GM18867 (cell line): Measurements from ENCODE around the gene TM4SF18.
"Not testable (repeated sequence)": the region's sequence is repeated elsewhere in the genome, so short reads cannot be mapped to it uniquely, and the experiment has no call there.

Experiments
- ATAC-seq: cut with Tn5 transposase; IDR thresholded peaks from one replicate; pipeline ENCODE4 v1.9.1; 2021; ENCODE audit warnings: mild to moderate bottlenecking, moderate library complexity; ENCODE audit not compliant: unreplicated experiment

TM4SF18 gene, protein sequence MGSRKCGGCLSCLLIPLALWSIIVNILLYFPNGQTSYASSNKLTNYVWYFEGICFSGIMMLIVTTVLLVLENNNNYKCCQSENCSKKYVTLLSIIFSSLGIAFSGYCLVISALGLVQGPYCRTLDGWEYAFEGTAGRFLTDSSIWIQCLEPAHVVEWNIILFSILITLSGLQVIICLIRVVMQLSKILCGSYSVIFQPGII

DNA sequence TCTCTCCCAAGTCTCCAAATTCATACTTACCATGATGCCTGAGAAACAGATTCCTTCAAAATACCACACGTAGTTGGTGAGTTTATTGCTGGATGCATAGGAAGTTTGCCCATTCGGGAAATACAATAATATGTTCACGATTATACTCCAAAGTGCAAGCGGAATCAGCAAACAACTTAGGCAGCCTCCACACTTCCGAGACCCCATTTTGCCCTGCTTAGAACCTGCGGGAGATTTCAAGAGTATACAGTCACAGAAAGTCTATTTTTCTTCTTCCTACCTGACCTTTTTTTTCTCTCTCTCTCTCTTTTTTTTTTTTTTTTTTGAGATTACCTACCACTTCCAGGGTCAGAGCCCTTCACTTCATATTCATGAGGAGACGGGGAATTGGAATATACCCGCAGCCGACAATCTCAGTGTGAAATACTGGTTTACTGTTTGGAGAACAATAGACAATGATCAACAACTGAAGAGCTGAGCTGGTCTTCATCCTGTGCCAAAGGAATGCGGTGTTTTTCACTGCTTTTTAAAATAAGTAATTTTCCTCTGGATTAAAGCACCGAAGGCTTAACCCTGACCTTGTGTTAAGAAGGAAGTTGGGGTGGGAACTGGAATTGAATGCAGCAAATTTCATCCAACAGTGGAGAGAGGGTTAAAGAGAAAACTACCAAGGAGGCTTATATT, at the start of gene TM4SF18:
Gene TM4SF18 (minus strand): TSS at position 461 of the 684 bp plus-strand sequence. CDS start 254 bp downstream, at position 207.
- ATAC-seq: no peak

DNA sequence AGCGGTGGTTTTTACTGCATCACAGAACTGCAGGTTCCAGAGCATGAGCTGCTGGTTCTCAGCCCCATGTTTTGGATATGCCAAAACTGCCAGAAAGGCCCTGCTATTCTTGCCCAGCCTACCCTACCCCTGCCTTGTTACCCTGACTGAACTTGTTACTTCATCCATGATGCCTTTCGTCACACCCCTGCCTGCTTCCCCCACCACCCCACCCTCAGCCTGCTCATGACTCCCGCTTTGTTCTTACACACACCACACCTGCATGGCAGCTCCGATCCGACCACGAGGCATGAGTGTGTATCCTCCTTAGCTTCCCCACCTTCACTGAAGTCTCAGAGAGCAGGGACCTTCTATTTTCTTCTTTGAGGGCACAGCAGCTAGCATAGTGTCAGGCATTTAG, 49.1 kb upstream of the TM4SF18 start:
- no peak for ATAC-seq

DNA sequence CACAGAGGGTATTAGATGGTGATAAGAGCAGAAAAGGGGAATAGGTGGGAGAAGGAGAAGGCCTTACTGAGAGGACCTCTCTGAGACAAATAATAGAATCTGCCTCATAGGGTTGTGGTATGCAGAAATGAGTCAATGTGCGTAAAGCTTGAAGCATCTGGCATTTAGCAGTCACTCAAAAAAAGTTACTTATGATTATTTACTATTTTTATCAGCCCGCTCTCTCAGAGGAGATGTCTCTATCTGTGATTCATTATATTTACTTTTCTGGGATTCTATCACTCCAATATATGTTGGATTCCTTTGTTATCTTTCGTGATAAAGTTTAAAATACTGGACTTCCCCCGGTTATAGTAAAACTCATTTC, 48.6 kb upstream of the TM4SF18 start:
- no peak for ATAC-seq

DNA sequence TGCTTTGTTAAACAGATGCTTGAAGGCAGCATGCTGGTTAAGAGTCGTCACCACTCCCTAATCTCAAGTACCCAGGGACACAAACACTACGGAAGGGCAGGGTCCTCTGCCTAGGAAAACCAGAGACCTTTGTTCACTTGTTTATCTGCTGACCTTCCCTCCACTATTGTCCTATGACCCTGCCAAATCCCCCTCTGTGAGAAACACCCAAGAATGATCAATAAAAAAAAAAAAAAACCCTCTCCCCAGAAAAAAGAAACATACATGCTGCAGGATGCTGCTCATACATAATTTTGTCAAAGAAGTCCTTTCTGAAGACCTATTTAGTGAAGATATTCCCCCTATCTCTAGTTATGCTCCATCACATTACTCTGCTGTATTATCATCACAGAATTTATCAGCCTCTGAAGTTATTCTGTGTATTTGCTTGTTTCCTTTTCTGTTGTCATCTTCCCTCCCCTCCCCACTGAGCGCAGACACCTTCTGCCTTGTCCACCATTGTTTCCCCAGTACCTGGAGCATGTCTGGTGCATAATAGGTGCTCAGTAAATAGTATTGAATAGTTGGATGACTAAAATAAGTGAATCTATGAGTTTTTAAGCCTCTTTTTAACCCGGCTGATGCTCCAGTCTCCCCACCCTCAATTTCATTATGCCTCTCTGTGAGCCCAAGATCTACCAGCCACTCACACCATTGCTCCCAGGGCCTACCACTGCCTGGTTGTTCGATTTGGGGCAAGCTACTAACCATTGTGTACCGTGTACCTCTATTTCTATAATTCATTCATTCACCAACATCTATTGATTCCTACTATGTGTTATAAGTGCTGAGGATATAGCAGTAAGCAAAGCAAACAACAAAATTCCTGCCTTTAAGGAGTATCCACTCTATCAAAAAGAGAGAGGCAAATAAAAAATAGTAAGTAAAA, 48.0 kb upstream of the TM4SF18 start:
- no peak for ATAC-seq

DNA sequence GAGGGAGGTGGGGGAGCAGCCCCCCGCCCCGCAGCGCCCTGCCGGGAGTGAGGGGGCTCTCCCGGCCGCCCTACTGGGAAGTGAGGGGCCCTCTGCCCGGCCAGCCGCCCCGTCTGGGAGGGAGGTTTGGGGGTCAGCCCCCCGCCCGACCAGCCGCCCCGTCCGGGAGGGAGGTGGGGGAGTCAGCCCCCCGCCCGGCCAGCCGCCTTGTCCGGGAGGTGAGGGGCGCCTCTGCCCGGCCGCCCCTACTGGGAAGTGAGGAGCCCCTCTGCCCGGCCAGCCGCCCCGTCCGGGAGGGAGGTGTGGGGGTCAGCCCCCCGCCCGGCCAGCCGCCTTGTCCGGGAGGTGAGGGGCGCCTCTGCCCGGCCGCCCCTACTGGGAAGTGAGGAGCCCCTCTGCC, 46.8 kb upstream of the TM4SF18 start:
- not testable (repeated sequence) for ATAC-seq

DNA sequence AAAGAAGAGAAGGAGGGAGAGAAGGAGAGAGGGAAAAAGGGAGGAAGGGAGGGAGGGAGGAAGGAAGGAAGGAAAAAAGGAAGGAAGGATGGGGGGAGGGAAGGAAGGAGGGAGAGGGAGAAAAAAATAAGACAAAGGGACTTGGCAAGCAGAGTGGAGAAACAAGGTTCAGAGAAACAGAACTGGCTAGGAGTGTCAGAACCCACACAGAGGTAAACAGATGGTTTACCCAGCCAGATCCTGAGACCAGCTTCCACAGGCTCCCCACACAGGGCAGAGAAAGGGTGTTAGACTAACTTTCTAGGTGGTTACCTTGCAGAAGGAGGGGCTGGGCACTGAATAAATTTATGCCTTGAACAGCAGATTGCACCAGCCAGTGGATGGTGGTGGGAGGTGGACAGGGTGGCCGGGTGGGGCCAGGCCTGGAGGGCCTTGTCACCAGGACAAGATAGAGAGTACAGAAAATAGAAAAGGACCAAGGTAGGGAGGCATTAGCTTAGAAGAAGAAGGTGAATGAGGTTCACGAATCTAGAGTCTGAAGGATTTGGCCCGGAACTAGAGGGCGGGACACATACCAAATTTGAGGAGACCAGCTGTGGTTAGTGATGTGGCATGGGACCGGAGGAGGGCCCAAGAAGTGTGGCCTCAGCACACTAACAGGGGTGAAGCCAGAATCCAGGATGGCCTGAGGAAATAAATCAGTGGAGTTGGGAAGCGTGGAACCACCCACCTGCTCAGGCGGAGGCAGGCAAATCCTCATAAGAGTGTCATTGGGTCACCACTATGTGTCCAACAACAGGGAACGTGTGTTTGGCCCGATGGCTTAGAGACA, 45.3 kb upstream of the TM4SF18 start:
- no peak for ATAC-seq

DNA sequence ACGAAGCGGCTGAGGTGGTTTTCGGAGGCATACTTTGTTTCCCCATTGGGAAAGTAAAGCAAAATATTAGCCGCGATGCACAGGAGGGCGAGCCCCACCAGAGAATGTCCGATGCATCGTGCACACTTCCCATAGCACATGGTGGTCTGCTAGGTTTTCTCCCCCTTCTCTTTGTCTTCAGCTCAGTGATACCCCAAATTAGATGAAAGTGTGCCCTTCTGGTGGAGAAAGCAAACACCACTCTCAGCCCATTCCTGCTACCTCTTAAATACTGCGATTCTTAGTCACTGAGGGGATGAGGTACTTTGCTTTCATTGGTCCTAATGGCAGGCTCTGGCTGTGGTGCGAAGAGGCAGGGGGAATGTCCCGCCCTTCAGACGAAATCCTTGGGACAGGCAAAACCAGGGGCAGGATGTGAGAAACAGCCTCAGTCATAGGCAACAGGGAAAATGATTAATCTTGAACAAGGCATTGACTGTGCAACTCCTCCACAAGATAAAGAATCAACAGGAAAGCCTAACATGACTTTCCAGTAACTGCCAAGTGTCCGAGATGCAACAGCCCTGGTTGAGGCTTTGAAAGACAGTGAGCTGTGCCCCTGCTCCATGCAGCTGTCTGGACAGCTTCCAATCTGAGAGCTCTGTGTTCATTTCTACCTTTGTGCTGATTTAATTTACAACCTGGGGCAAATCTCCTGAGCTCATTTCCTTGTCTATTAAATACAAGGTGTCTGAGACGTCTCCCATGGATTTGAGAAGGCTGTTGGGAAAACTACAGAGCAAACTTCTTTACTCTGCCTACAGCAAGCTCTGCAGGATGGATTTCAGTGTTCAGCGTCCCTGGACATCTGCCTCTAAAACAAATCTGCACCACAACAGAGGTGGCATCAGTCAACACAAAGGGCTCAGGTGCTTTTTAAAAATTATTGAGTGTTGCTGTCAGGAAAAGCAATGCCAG, 44.2 kb upstream of the TM4SF18 start, which contains the start of gene TM4SF1:
Gene TM4SF1 (minus strand): TSS at position 242 of the 957 bp plus-strand sequence. CDS start 102 bp downstream, at position 140.
- no peak for ATAC-seq

DNA sequence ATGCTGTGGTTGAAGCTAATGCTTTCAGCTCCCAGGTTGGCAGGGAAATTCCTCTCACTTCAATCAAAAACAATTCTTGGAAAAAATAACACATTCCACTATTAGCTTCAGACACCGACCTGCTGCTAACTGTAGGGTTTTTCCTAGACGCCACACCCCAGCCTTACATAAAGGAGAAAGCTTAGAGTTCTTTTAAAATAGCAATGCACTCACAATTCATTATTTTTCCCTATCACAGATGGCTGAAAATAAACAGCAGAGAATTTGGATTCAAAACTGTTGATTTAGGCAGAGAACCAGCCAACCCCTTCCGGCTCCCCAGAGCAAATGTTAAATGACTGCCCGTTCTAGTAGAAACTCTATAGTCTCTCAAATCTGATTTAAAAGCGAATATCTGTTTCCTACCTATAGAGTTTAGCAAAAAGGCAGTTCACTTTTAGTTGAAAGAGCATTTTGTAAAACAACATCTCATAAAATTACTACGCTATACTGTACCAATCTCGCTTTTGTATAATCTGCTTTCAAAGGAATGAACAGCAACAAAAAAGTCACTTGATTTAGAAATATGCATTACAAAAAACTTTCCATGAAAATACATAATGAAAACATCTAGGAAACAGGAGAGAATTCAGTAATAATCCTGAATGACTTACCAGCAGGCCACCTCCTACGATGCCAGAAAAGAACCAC, 43.4 kb upstream of the TM4SF18 start:
- no peak for ATAC-seq

DNA sequence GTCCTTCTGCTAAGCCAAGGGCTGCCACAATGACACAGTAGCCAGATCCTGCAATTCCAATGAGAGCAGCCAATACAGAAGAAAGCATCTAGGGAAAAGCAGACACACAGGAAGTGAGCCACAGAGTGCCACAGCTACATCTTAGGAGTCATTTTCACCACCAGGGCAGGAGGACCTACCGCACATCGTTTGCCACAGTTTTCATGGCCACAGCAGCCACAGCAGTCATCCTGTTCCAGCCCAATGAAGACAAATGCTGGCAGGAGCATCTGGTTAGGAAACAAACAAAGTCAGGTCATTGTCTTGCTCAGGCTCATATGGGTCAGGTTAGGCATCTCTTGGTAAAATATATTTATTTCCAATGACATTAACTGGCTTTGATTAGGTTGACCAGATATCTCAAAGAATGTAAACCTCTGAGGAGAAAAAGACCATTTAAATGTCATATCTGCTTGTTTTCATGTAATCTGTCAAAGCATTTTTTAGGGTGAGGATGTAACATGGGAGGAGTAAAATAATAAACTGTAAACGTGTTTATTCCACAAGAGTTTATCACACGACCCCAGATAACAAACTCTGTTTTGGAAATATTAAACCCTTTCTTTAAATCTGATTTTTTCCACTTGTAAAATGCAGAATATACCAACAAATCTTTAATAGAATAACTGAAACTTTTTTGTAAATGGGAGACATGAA, 42.2 kb upstream of the TM4SF18 start:
- ATAC-seq: no peak

DNA sequence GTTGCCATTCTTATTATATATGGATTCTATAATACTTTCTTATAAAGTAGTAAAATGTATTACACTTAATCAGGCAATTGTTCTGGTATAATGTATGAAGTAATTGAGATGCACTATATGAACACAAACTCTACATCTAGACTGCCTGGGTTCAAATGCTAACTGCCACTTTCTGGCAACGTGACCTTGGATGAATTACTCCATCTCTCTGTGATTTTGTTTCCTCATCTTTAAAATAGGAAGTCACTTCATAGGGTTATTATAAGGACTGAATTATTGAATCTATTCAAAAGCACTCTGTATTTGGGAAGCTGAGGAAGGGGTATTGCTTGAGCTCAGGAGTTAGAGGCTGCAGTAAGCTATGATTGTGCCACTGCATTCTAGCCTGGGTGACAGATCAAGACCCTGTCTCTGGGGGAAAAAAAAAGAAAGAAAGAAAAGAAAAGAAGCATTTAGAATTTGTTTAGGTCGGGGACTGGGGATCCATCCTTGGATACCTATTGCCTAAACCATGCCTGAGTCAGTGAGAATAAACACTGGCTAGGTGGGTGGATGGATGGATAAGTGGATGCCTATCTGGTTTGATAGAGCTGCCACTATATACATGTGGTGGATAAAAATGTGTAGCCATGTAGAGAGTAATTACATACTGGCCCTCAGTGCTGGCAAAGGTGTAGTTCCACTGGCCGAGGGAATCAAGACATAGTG, 41.5 kb upstream of the TM4SF18 start:
- no peak for ATAC-seq

DNA sequence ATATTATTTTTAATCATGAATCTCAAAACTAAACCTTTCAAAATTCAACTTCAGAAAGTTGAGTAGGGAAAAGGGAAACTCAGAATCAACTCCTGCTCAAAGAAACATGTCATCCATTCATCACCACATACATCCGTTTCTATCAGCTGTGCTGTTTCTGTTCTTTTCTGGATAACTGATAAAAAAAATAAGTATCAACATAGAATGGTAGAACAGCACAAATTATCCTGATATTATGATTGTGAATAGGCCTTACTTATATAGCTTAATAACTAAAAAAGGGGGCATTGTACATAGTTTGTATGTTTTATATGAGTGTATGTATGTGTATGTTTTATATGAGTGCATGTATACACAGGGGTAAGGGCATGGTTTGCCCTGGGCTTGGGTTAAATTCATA, 41.0 kb upstream of the TM4SF18 start:
- ATAC-seq: no peak

DNA sequence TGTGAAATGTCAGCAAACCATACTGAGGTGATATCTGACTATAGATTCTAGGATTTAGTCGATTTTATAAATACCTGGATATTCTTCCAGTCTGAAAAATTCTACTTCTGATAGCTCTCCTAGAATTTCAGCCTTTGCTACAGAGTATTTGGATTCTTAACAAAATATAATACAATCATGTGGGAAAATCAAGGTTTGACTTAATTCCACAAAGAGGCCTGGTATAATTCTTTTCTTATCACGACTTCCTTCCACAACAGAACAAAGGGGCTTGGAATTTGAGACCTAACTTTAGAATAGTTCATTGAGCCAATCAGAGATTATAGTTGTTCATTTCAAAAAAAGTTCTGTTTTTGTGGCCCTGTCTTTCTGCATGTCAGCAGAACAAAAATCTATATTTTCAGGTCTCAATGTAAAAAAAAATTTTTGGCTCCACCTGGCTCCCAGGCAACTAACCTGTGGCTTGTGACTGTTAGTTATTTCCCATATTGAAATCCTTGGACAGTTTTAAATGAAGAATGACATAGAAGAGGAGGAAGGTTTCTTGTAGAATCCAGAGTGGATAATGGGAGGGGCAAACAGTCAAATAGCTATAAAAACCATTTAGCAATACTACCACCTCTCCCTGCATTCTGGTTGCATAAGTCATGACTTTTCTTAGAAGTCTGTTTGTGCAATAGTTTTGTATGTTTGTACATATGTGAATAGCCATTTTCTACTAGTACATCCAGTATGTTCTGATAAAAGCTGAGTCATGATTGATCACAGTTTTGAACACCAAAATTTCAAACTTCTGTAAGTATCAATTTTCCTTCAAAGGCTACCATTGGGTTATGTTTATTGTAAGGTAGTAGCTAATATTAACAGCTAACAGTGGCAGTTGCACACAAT, 40.0 kb upstream of the TM4SF18 start:
- ATAC-seq: no peak

DNA sequence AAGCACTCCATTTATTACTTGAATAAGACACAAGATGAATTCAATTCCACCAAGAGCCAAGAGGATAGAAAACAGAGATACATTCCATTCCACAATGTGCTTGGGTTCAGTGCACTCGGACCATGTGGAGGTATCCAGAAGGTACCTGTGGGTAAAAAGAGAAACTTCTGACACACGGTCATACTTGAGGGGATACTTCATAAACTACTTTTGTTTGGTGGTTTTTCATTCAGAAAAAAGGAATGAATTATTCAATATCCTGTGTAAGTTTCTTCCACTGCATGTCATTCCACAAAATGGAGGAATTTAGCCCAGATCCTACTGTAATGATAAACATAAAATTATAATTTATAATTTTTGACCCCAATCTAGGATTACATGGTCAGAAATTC, 38.3 kb upstream of the TM4SF18 start:
- no peak for ATAC-seq

DNA sequence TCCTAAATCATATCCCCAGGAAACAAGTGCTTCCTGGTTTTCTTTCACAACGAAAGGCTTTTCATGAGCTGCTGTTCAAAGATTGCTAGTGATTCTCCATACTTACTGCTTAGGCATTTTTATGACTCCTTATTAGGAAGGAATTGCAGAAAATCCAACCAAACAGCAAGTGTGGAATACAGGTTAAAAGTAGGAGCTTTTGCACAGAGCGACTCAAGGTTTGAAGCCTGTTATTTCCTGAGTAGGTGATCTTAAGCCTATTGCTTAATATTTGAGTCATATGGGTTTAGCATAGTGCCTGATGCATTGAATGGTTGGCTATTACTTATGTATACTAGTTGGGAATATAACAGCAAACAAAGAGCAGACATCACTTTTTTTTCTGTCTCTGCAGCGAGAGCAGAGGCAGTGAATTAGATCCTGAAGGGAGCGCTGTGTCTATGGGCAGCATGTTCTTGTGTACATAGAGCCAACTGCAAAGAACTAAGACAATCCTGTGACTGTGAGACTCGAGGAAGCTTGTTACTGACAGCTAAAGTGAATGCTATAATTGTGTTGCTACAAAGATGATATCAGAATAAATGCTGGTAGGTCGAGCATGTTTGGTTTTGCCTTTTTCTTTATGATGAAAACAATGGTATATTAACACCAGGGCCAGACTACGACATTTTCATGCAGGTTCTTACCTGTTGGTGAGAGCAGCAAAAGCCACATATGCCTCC, 37.7 kb upstream of the TM4SF18 start:
- no peak for ATAC-seq

DNA sequence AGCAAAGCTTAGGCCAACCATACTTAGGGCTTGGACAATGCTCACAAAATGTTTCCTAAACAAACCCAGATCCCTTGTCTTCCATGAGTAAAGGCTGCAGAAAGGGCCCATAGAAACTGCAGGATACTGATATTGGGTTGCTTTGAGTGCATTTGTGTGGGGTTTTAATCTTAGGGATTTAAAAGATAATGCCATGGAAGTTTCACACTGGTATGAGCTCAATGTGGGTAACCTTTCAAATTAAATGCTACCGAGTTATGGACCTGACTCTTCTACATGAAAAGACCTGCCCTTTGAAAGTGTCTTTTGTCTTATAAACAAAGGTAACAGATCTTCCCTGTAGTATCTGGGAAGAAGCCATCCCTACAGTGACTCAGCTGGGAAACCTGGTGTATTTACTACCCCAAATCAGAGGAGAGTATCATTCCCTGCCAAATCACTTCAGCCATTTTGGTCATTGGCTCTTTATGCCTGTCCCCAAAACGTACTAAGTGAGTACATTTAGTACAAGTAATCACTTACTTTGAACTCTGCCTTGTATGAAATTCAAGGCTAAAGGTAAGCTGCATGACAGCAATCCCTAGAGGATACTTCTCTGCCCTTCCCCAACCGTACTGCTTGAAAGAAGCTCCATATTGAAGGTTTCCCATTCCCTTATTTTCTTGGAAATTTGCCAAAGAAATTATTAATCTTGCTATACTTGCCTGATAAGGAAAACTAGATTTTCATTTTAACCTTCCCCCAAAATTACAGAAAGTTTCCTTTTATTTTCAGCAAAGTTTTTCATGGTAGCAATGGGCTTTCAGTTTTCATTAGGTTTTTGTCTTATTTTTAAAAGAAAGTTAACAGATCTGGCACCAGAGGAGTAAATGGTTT, 36.8 kb upstream of the TM4SF18 start:
- no peak for ATAC-seq
